Fibroblast of pulmonary artery (primary cell): Measurements from ENCODE around the gene NME9.

Experiments
- DNase-seq: peaks from one replicate; pipeline ENCODE4 v3.0.0-alpha.2; 2010; ENCODE audit warnings: low read depth
- H3K4me3 ChIP-seq: replicated peaks from 2 replicates; pipeline ENCODE4 v1.5.1; 2011; ENCODE audit warnings: low read depth, mild to moderate bottlenecking, control low read depth, low read length, moderate library complexity
- TF ChIP-seq, protein P1 (sequence below): IDR thresholded peaks from 2 replicates; pipeline ENCODE4 v1.5.1; 2011; ENCODE audit warnings: mild to moderate bottlenecking, control low read depth, low read length, inconsistent platforms; ENCODE audit errors: missing control alignments

NME9 gene

DNA sequence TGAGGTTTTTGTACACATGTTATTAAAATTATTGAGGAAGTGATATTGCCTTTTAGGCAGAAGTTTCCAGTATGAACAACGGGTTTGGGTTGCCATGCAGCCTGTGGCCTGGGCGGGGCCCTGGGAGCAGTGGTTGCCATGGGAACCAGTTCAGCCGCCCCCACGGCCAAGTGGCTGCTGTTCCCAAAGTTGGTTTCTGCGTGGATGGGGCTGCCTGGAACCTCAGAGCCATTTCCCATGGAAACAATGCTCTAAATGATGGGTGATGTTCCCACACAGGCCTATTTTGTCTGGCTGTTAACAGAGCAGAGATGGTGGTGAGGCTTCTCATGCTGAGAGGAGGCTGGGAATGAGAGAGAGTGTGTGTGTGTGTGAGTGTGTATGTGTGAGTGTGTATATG, 38.3 kb upstream of the NME9 start:
- TF ChIP-seq, protein P1, sequence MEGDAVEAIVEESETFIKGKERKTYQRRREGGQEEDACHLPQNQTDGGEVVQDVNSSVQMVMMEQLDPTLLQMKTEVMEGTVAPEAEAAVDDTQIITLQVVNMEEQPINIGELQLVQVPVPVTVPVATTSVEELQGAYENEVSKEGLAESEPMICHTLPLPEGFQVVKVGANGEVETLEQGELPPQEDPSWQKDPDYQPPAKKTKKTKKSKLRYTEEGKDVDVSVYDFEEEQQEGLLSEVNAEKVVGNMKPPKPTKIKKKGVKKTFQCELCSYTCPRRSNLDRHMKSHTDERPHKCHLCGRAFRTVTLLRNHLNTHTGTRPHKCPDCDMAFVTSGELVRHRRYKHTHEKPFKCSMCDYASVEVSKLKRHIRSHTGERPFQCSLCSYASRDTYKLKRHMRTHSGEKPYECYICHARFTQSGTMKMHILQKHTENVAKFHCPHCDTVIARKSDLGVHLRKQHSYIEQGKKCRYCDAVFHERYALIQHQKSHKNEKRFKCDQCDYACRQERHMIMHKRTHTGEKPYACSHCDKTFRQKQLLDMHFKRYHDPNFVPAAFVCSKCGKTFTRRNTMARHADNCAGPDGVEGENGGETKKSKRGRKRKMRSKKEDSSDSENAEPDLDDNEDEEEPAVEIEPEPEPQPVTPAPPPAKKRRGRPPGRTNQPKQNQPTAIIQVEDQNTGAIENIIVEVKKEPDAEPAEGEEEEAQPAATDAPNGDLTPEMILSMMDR, result no peak
- DNase-seq, result peak; percentile 26
- H3K4me3 ChIP-seq, result no peak overlapping the region

DNA sequence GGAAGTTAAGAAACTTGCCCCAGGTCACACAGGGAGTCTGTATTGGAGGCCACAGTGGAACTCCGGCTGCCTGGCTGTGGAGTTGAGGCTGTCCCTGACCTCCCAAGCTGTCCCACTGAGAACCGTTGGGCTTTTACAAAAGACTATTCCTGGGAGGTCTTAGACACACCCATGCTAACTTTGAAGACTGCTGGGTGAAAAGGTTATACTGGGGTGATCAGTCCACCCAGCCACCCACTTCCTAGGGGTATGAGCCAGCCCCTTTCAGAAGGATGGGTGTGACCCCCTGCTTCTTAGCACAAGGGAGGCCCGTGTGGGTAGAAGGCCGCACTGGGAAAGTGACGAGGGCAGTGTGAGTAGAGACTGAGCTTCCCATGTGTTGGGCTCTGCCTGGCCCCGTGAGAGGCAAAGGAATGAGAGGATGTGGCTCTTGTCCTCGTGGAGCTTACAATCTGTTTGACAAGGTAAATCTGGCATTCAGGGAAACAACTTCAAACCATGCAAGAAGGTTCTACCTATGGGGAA, 37.7 kb upstream of the NME9 start:
- no peak for DNase-seq
- TF ChIP-seq, protein P1, result no peak

DNA sequence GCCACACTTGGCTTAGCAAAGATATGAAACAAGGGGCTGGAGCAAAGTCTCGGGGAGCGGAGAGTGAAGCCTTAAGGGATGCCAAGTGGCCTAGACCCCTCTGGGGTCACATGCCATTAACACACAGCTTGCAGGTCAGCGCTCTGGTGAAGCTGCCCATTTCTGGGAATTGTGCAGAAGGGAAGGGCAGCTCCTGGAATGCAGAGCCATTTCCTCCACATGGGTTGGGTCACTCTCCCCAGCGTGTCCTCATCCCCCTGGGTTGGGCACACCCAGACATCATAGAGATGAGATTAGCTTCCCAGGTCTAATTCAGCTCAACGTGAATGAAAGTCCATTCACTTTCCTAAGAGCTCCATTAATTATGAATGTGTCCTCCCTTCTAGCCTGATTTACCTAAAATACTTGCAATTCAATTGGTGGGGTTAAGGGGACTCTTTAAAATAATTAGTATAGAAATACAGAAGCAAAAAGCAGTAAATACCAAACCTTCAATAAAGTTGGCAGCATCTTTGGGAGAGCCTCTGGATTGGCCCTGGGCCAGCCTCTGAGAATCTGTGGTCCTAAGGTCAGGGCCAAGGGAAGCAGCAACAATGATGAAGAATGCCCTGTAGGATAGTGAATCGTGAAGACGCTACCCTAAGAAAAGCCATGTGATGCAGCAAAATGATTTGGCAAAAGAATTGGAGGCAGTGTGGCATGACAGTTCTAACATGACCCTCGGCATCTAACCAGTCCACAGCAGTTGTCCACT, 36.5 kb upstream of the NME9 start:
- TF ChIP-seq, protein P1, result no peak
- no peak overlapping the region for H3K4me3 ChIP-seq
- no peak for DNase-seq

More for the DNA sequence above, 37.7 kb upstream of the NME9 start:
- H3K4me3 ChIP-seq, result no peak overlapping the region

DNA sequence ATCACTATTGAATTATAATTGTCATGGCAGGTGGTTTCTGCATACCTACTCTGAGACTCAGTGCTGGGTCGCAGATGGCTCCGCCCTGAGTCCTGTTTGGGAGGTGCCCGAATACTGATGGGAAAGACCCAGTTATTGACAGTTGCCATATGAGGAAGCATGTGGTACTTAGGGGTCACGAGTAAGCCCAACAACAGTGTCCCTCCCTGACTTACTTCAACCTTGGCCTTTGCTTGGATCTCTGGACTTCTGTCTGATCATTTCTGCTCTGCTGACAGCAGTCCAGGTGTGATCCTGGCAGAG, 35.6 kb upstream of the NME9 start:
- DNase-seq, result no peak
- TF ChIP-seq, protein P1, result no peak
- H3K4me3 ChIP-seq, result no peak overlapping the region

DNA sequence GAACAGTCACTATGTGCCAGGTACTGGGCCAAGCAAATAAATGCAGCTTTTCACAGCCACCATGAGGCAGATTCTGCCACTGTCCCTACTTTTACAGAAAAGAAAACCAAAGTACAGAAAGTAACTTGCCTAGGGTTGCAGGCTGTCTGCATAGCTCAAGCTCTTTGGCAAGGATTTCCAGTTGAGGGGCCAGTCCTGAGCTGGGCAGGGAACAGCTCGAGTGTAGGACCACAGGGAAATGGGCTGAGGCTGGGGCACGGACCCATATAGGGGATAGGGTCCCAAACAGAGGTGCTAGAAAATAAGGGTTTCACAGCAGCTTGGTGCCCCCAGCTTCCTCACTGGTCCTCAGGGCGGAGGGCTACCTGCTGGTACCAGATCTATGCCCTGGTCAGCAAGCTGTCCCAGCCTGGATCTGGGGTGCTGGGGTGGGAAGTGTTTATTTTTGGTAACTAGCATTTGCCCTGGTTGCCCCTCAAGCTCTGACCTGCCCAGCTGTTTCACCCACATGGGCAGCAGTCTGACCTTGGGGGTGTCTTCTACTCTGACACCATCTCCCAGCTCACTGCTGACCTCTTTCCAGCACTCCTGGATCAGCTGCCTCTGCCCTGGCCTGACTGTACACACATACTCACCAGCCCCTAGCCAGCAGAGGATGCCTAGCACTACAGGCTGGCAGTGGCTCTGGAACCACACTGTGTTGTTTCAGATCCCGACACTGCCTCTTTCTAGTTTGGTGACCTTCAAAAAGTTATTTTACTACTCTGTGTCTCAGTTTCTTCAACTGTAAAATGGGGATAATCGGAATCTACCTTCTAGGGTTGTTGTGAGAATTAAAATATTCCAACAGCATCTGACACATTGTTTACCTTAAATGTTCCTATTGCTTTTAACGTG, 35.0 kb upstream of the NME9 start:
- no peak overlapping the region for H3K4me3 ChIP-seq
- DNase-seq, result no peak
- TF ChIP-seq, protein P1, result no peak

DNA sequence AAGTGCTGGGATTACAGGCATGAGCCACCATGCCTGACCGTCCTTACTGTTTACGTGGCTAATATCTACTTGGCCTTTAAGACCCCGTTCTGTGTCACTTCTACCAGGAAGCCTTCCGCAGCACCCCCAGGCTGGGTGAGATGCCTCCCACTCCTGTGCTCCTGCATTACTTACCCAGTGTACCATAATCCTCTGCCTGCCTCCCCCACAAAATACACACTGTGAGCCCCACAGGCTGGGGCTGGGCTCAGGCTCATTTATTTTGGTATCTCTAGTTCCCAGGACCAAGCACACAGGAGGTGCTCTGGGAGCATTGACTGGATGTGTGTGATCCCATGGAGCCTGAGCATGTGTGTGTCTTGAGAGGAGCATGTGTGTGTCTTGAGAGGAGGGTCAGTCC, 33.7 kb upstream of the NME9 start:
- no peak overlapping the region for H3K4me3 ChIP-seq
- DNase-seq, result no peak
- TF ChIP-seq, protein P1, result no peak
